B cell (primary cell): Measurements from ENCODE around the gene BIVM. TPM values are rescaled to one million over a fixed set of nuclear protein-coding genes. Genes with fewer than 3 reads are reported as not detected.

Experiments
- ATAC-seq: fragments of 200-7000 bp; cut with Tn5 transposase; one replicate; pipeline ENCODE4 v1.10.0; 2021; ENCODE audit warnings: low read depth, mild to moderate bottlenecking, moderate number of reproducible peaks, moderate library complexity
- CTCF ChIA-PET: fragments of 350-600 bp; sonication (Branson Sonifier 250); formaldehyde crosslinking; loops from one replicate; lab custom pipeline; 2021; ENCODE audit warnings: antibody characterized with exemption, inconsistent platforms; lab: Charles Lee
- POLR2A ChIA-PET: fragments of 350-600 bp; sonication (Branson Sonifier 250); formaldehyde crosslinking; loops from one replicate; lab custom pipeline; 2021; ENCODE audit warnings: antibody characterized with exemption; lab: Charles Lee
- DNase-seq: peaks from one replicate; pipeline ENCODE4 v3.0.0; 2013
- H2AFZ ChIP-seq: 2 replicates; pipeline ENCODE4 v1.6.1; 2012; ENCODE audit warnings: mild to moderate bottlenecking, low read depth, low read length; ENCODE audit not compliant: insufficient read depth, poor library complexity, severe bottlenecking
- H3K27ac ChIP-seq, 2 donors: 1 replicate in 1 of 2; 2 replicates in 1 of 2; pipeline ENCODE4 v1.5.1; 2012 to 2013; ENCODE audit warnings: low read length in 2 of 2, mild to moderate bottlenecking in 2 of 2, moderate library complexity in 1 of 2
- H3K27me3 ChIP-seq, 4 experiments: fragments of 200-600 bp in 1 of 4; sonication (generic) in 1 of 4; replicated peaks in 1 of 4; 1 replicate in 2 of 4; 2 replicates in 2 of 4; pipeline versions ENCODE4 v1.6.1 to v1.7.0; 2013 to 2016; ENCODE audit warnings: low read length in 3 of 4, mild to moderate bottlenecking in 2 of 4, mixed read lengths in 1 of 4, moderate library complexity in 1 of 4; ENCODE audit not compliant: insufficient read depth in 4 of 4, control insufficient read depth in 3 of 4; ENCODE audit errors: control extremely low read depth in 1 of 4
- H3K36me3 ChIP-seq, 2 experiments: replicated peaks in 1 of 2; 1 replicate in 1 of 2; 2 replicates in 1 of 2; pipeline versions ENCODE4 v1.6.1 to v1.7.1; 2013; ENCODE audit warnings: low read length in 1 of 2; ENCODE audit not compliant: insufficient read depth in 2 of 2, control insufficient read depth in 1 of 2; ENCODE audit errors: control extremely low read depth in 1 of 2, extremely low read depth in 1 of 2
- H3K4me1 ChIP-seq, 2 donors: fragments of 200-600 bp in 1 of 2; sonication (generic) in 1 of 2; 1 replicate in 1 of 2; 2 replicates in 1 of 2; pipeline versions ENCODE4 v1.5.1 to v1.6.1; 2013 to 2017; ENCODE audit warnings: low read length in 2 of 2; ENCODE audit not compliant: control insufficient read depth in 2 of 2, insufficient read depth in 2 of 2
- H3K4me2 ChIP-seq: replicated peaks from 2 replicates; pipeline ENCODE3; 2012; ENCODE audit warnings: mild to moderate bottlenecking, low read depth, low read length; ENCODE audit not compliant: poor library complexity, severe bottlenecking
- H3K4me3 ChIP-seq, 5 experiments: fragments of 200-600 bp in 1 of 5; sonication (generic) in 1 of 5; 1 replicate in 3 of 5; 2 replicates in 2 of 5; pipeline versions ENCODE4 v1.5.1 to v1.7.0; 2011 to 2016; ENCODE audit warnings: low read length in 4 of 5, mild to moderate bottlenecking in 4 of 5, low read depth in 2 of 5, control low read depth in 1 of 5, moderate library complexity in 1 of 5; ENCODE audit not compliant: insufficient read depth in 1 of 5; ENCODE audit errors: control extremely low read depth in 1 of 5, extremely low read depth in 1 of 5
- H3K79me2 ChIP-seq: fragments of 200-600 bp; sonication (generic); one replicate; pipeline ENCODE4 v1.6.0; 2016; ENCODE audit warnings: low read length; ENCODE audit not compliant: control insufficient read depth, insufficient read depth
- H3K9ac ChIP-seq: fragments of 200-600 bp; sonication (generic); 2 replicates; pipeline ENCODE4 v1.6.1; 2017; ENCODE audit warnings: mild to moderate bottlenecking, low read length, moderate library complexity
- H3K9me3 ChIP-seq, 3 donors: one replicate each; pipeline versions ENCODE4 v1.6.1 to v1.7.1; 2013; ENCODE audit warnings: low read length in 2 of 3; ENCODE audit not compliant: control insufficient read depth in 2 of 3, insufficient read depth in 1 of 3; ENCODE audit errors: control extremely low read depth in 1 of 3
- H4K20me1 ChIP-seq: 2 replicates; pipeline ENCODE4 v1.6.0; 2012; ENCODE audit warnings: mild to moderate bottlenecking, low read length; ENCODE audit not compliant: insufficient read depth, control insufficient read depth, poor library complexity, severe bottlenecking
- H3K27ac Mint-ChIP-seq: one replicate; pipeline ENCODE4 v1.8.0; 2021; ENCODE audit warnings: mixed read lengths
- H3K27me3 Mint-ChIP-seq: one replicate; pipeline ENCODE4 v1.8.0; 2021; ENCODE audit warnings: mixed read lengths
- H3K4me1 Mint-ChIP-seq: one replicate; pipeline ENCODE4 v1.8.0; 2021; ENCODE audit warnings: mixed read lengths
- H3K4me3 Mint-ChIP-seq: one replicate; pipeline ENCODE4 v1.8.0; 2021; ENCODE audit warnings: mixed read lengths
- H3K9me3 Mint-ChIP-seq: one replicate; pipeline ENCODE4 v1.8.0; 2022; ENCODE audit warnings: mixed read lengths; ENCODE audit not compliant: insufficient read depth
- EZH2 ChIP-seq: IDR thresholded peaks from 2 replicates; pipeline ENCODE4 v1.6.1; 2012; ENCODE audit warnings: borderline replicate concordance, low read depth, mild to moderate bottlenecking, moderate library complexity, low read length; ENCODE audit not compliant: insufficient read depth, poor library complexity, severe bottlenecking
- WGBS: methylation state at CpG from one replicate; pipeline ENCODE4 v1.1.5; 2013; ENCODE audit warnings: missing lambda C conversion rate; ENCODE audit not compliant: insufficient coverage; 5-methylcytosine and 5-hydroxymethylcytosine counted together
- intact Hi-C: fragments of 100-400 bp; cut with micrococcal nuclease; formaldehyde crosslinking; loops from one replicate; pipeline ENCODE4 v1.10.0; 2022
- polyA plus RNA-seq: library from polyadenylated mRNA; depleted of rRNA; stranded (reverse); fragments of >200 nt; gene quantifications from 2 replicates; pipeline ENCODE4 v1.2.3, GENCODE V29; 2012
- total RNA-seq, 2 donors: library from RNA; stranded (reverse); fragments of 120-200 nt in 1 of 2; gene quantifications; 1 replicate in 1 of 2; 2 replicates in 1 of 2; pipeline versions ENCODE4 v1.2.3 to v1.2.4, GENCODE V29; 2013 to 2022
- TF ChIP-seq, protein P1 (sequence below): fragments of 200-600 bp; IDR thresholded peaks from one replicate; pipeline ENCODE4 v1.8.0; 2022; ENCODE audit warnings: antibody characterized with exemption, mild to moderate bottlenecking

The BIVM gene
- total and polyA plus RNA-seq, 2 donors (not counting 1 experiment from before 2014, with no cell fraction given), result 1.0 to 3.6 TPM

- Mint-ChIP-seq H3K27ac (no peak overlapping the region), H3K27me3 (no peaks in the 10 kb centered on the region), H3K4me1 (no peaks in the 10 kb centered on the region), H3K9me3 (no peaks in the 10 kb centered on the region), H3K4me3 (no peak overlapping the region)
- no peak overlapping the region for H2AFZ ChIP-seq
- H3K36me3 ChIP-seq, result peaks cover 1 to 2% of the 10 kb centered on the region in 2 experiments
- intact Hi-C loops, result no loop called here
- ChIA-PET CTCF (no interaction called here), POLR2A (no interaction called here)
- no peaks in the 10 kb centered on the region for H3K9me3 ChIP-seq
- DNase-seq (no peak), ATAC-seq (no peak)
- 84% methylated on average over 4 of the region's 8 CpGs for WGBS
- no peaks in the 10 kb centered on the region for H3K27me3 ChIP-seq
- H4K20me1 ChIP-seq, result no peaks in the 10 kb centered on the region
- no peak overlapping the region for H3K27ac ChIP-seq
- no peaks in the 10 kb centered on the region for H3K4me1 ChIP-seq
- H3K9ac ChIP-seq, result no peak overlapping the region
- no peaks in the 10 kb centered on the region for H3K79me2 ChIP-seq
- no peak for TF ChIP-seq EZH2
- TF ChIP-seq, protein P1, sequence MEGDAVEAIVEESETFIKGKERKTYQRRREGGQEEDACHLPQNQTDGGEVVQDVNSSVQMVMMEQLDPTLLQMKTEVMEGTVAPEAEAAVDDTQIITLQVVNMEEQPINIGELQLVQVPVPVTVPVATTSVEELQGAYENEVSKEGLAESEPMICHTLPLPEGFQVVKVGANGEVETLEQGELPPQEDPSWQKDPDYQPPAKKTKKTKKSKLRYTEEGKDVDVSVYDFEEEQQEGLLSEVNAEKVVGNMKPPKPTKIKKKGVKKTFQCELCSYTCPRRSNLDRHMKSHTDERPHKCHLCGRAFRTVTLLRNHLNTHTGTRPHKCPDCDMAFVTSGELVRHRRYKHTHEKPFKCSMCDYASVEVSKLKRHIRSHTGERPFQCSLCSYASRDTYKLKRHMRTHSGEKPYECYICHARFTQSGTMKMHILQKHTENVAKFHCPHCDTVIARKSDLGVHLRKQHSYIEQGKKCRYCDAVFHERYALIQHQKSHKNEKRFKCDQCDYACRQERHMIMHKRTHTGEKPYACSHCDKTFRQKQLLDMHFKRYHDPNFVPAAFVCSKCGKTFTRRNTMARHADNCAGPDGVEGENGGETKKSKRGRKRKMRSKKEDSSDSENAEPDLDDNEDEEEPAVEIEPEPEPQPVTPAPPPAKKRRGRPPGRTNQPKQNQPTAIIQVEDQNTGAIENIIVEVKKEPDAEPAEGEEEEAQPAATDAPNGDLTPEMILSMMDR, result no peak
- no peak overlapping the region for H3K4me3 ChIP-seq
- H3K4me2 ChIP-seq, result no peak overlapping the region
Measured at GRCh38 chr13:102825921-102826706, 27.2 kb downstream of the BIVM start.

DNA sequence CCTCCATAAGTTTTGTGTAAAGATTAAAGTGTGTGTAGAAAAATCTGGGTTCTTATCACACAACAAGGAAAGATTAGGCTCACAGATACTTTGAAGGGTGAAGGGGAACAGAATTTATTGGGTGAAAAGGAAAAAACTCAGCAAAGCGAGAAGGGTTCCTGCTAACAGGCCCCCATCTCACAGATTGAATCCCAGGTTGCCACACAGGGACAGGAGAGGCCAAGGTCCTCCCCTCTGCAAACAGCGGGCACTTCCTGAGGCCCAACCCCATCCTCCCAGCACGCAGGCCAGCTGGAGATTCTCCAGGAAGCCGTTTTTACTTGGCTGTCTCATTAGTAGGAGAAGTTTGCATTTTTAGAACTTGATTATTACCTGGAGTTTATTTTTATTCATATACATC is 31.7 kb downstream of the BIVM start:
- H3K4me2 ChIP-seq, result no peak overlapping the region
- intact Hi-C loops, result no loop called here
- H3K4me3 ChIP-seq, result no peak overlapping the region
- DNase-seq, result no peak
- H4K20me1 ChIP-seq, result no peaks in the 10 kb centered on the region
- no peak overlapping the region for H3K9ac ChIP-seq
- H3K4me3 Mint-ChIP-seq, result no peak overlapping the region
- no peaks in the 10 kb centered on the region for H3K27me3 Mint-ChIP-seq
- no peak overlapping the region for H3K27ac Mint-ChIP-seq
- no peaks in the 10 kb centered on the region for H3K79me2 ChIP-seq
- no peaks in the 10 kb centered on the region for H3K27me3 ChIP-seq
- H3K9me3 ChIP-seq, result no peaks in the 10 kb centered on the region
- no peak for ATAC-seq
- H3K9me3 Mint-ChIP-seq, result no peaks in the 10 kb centered on the region
- no peaks in the 10 kb centered on the region for H3K4me1 Mint-ChIP-seq
- H3K36me3 ChIP-seq, result no peaks in the 10 kb centered on the region
- no peak overlapping the region for H3K27ac ChIP-seq
- CTCF ChIA-PET, result no interaction called here
- POLR2A ChIA-PET, result no interaction called here
- H3K4me1 ChIP-seq, result no peaks in the 10 kb centered on the region
- no peak overlapping the region for H2AFZ ChIP-seq
- TF ChIP-seq, protein P1, result no peak
- no peak for TF ChIP-seq EZH2
- no CpG with 5 or more reads among the region's 4 CpGs for WGBS
